ENCODE measurements around the gene HS3ST4. TPM values are rescaled to one million over a fixed set of nuclear protein-coding genes. Genes with fewer than 3 reads are reported as not detected.

The HS3ST4 gene
- total RNA-seq, 1 donor from 2014 or later: 0.32 TPM

DNA sequence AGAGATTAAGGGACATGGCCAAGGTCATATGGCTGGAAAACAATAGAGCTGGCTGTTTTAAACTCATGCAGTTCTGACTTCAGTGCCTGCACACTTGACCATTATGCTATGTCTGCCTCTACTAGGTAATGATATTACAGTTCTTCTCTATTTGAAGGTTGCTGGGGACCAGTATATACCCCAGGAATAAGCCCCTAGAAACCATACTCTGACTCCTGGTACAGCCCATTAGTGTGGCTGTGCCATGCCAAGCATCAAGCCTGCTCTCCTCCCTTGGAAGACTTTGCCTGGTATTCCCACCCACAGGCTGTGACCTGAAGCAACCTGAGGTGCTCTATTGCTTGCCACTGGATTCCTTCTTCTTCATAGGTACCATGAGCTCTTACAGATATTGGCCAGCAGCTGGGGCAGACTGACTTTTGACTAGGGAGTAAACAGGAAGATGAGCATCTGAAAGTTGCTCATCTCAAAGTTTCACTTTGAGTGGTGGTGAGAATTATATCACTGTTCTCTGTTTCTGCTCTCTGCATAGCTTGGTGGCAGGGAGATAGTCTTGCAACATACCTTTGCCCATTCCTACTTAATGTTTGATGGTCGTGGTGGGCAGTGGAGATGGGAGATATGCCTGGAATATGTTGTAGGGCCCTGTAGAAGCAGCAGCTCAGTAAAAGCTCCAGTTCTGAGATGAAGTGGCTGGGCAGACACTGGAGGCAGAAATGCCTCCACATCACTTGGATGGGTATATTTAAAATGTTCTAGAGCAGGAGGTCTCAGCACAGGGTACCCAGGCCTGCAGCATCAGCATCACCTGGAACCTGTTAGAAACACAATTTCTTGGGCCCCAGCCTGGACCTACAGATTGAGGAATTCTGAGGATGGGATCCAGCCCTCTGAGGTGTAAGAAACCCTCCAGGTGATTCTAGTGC lies 274.7 kb downstream of the HS3ST4 start:
- DNase-seq (no peak), ATAC-seq (no peak)
- no peak overlapping the region for H3K4me3 ChIP-seq
- no peak overlapping the region for H3K27ac ChIP-seq
- H3K27me3 ChIP-seq: no peaks in the 10 kb centered on the region
- TF ChIP-seq, protein P1, sequence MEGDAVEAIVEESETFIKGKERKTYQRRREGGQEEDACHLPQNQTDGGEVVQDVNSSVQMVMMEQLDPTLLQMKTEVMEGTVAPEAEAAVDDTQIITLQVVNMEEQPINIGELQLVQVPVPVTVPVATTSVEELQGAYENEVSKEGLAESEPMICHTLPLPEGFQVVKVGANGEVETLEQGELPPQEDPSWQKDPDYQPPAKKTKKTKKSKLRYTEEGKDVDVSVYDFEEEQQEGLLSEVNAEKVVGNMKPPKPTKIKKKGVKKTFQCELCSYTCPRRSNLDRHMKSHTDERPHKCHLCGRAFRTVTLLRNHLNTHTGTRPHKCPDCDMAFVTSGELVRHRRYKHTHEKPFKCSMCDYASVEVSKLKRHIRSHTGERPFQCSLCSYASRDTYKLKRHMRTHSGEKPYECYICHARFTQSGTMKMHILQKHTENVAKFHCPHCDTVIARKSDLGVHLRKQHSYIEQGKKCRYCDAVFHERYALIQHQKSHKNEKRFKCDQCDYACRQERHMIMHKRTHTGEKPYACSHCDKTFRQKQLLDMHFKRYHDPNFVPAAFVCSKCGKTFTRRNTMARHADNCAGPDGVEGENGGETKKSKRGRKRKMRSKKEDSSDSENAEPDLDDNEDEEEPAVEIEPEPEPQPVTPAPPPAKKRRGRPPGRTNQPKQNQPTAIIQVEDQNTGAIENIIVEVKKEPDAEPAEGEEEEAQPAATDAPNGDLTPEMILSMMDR (IDR thresholded peaks at IDR 0.05): no peak
- no peaks in the 10 kb centered on the region for H3K4me1 ChIP-seq
- intact Hi-C loops (cut with DNase I): no loop called here
- H3K9me3 ChIP-seq: no peaks in the 10 kb centered on the region
- H3K36me3 ChIP-seq: no peaks in the 10 kb centered on the region

DNA sequence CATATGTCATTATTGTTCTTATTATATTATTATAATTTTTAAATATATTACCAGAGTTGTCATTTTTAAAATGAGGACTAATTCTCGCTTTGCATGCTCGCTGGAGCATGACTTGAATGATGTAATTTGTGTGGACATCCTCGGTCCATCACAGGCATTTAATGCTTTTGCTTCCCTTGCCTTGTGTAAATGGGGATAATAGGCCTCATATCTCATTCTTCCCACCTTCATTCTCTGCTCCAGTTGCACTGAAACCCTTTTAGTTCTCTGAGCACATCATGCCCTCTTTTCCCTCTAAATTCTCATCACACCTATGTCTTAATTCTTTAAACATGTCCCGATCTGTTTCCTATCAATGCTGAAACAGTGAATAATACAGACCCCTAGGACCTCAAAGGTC lies 285.4 kb downstream of the HS3ST4 start:
- Histone ChIP-seq H3K4me1 (no peaks in the 10 kb centered on the region), H3K27me3 (no peaks in the 10 kb centered on the region), H3K36me3 (no peaks in the 10 kb centered on the region), H3K27ac (no peak overlapping the region), H3K9me3 (no peaks in the 10 kb centered on the region), H3K4me3 (no peak overlapping the region)
- DNase-seq (no peak), ATAC-seq (no peak)
- TF ChIP-seq, protein P1 (IDR thresholded peaks at IDR 0.05): no peak
- intact Hi-C loops (cut with DNase I): no loop called here

DNA sequence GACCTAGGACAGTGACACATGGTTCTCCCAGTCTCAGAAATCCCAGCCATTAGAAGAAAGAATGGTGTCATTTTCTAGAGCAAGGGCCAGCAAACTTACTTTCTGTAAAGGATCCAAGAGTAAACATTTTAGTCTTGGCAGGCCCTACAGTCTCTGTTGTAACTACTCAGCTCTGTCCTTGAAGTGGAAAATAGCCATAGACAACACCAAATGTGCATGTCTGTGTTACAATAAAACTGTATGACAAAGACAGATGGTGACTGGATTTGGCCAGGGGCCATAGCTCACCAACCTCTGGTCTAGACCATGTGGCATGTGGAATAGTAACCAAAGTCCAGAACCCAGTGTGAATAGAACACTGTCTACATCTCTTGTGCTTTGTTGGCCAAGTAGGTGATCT lies 286.5 kb downstream of the HS3ST4 start:
- intact Hi-C loops (cut with DNase I): no loop called here
- no peak overlapping the region for H3K27ac ChIP-seq
- no peaks in the 10 kb centered on the region for H3K4me1 ChIP-seq
- no peaks in the 10 kb centered on the region for H3K9me3 ChIP-seq
- ATAC-seq (no peak), DNase-seq (no peak)
- TF ChIP-seq, protein P1 (IDR thresholded peaks at IDR 0.05): no peak
- H3K4me3 ChIP-seq: no peak overlapping the region
- no peaks in the 10 kb centered on the region for H3K27me3 ChIP-seq
- H3K36me3 ChIP-seq: no peaks in the 10 kb centered on the region

DNA sequence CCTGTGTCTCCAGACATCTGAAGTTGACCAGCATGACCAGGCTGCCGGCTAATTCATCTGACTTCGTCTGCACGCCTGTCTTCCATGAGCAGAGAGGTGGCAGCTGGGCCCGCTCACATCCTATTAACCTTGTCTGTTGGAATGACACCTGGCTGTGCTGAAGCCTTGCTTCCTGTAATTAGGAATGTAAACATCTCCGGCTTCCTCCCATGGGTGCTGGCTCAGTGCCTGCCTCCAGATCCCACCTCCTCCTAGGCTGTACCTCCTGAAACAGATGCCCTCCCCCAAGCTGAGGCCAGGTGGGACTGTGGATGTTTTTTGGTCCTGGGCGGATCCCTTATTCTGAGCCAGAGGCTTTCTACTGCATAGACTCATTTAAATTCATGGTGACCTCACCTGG lies 296.3 kb downstream of the HS3ST4 start:
- H3K9me3 ChIP-seq: no peaks in the 10 kb centered on the region
- H3K27ac ChIP-seq: no peak overlapping the region
- no peaks in the 10 kb centered on the region for H3K4me1 ChIP-seq
- TF ChIP-seq, protein P1 (IDR thresholded peaks at IDR 0.05): no peak
- intact Hi-C loops (cut with DNase I): no loop called here
- H3K4me3 ChIP-seq: no peak overlapping the region
- no peaks in the 10 kb centered on the region for H3K36me3 ChIP-seq
- no peak for DNase-seq
- no peak for ATAC-seq
- H3K27me3 ChIP-seq: no peaks in the 10 kb centered on the region

DNA sequence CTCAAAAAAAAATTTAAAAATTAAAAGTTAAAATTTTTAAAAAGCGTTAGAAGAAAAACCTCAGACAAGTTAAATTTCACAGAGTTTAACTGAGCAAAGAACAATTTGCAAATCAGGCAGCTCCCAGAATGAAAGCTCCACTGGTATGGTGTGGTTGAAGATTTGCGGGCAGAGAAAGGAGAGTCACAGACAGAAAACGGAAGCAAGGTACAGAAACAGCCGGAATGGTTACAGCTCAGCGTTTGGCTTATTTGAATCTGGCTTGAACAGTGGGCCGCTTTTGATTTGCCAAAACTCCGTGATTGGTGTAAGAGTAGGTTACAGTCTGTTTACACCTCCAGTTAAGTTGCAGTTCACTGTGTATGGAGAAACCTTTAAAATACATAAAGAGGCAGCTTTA lies 297.1 kb downstream of the HS3ST4 start:
- ATAC-seq (no peak), DNase-seq (no peak)
- Histone ChIP-seq H3K27ac (no peak overlapping the region), H3K36me3 (no peaks in the 10 kb centered on the region), H3K4me3 (no peak overlapping the region), H3K27me3 (no peaks in the 10 kb centered on the region), H3K9me3 (no peaks in the 10 kb centered on the region), H3K4me1 (no peaks in the 10 kb centered on the region)
- intact Hi-C loops (cut with DNase I): no loop called here
- TF ChIP-seq, protein P1 (IDR thresholded peaks at IDR 0.05): no peak
